Stimulated activated CD4-positive, alpha-beta T cell treated with anti-CD3 and anti-CD28 coated beads, Interleukin-4, amount 100 ng/mL, for 24 hours (primary cell): Measurements from ENCODE around the gene ARID2.

Experiments
- DNase-seq: peaks from one replicate; pipeline ENCODE4 v3.0.0-alpha.2; 2020

ARID2 gene

DNA sequence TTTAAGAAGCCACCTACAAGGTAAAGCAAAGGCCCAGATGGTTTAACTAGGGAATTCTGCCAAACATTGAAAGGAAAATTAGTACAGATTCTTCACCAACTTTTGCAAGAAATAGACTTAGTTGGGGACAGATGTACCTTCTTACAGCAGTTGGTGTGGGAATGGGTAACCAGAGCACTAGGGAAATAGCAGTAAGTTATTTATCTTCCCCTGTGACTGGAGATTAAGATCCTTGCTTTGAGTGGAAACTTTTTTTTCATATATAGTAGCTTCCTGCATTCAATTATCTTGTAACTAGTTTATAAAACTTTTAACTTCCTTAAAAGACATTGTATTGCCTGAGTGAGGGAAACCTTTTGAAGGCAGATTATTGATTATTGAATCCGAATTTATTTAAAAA, 44.2 kb downstream of the ARID2 start:
- DNase-seq: no peak

DNA sequence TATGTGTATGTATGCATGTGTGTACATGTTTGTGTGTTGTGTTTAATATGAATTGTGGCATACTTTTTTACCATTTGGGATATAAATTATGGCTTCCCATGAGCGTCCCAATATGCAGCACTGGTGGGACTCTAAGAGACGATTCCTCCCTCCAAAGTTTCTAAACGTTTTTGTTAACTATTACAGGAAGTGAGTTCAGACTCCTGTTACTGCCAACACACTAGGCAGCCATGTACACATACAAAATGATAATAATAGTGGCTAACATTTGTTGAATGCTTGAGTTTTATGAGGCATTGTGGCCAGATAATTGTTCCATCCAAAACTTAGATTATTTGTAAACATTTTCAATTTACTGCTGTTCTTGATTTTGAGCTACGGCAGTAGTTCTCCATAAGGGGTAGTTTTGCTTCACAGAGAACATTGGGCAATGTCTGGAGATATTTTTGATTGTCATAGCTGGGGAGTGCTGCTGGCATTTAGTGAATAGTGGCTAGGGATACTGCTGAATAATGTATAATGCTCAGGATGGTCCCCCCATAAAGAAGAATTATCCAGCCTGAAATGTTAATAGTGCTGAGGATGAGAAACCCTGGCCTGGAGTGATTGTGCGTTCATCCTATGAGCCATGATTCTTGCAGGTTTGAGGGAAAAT, 45.1 kb downstream of the ARID2 start:
- DNase-seq: no peak

DNA sequence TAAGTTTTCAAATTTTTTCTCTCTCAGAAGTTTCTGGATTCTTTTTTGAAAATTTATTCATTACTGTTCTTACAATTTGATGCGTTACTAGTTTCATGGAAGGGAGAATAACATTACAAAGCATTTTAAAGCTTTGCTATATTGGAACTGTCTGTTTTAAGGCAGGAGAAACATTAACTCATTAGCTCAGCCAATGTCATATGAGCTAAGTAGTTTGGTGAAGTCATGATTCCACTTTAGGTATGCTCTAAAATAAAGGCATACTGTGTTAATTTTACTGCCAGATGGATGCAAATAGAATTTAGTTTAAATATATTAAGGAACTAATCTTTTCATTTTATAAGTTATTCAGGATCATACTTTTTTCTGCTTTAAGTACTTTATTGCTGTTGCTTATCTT, 46.0 kb downstream of the ARID2 start:
- DNase-seq: no peak

DNA sequence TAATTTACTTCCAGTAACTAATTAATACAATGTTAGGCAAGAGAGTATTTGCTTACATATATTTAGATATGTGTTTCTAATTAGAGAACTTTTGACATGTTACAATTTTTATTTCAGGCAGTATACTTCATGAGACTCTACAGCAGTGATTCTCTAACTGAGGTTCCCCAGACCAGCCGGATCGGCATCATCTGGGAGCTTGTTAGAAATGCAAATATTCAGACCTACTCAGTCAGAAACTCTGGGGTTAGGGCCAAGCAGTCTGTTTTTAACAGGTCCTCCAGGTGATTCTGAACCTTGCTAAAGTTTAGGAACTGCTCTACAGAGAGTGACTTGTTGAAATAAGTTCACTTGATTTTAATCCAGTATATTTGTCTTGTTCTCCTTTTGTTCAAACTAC, 46.5 kb downstream of the ARID2 start:
- DNase-seq: no peak

DNA sequence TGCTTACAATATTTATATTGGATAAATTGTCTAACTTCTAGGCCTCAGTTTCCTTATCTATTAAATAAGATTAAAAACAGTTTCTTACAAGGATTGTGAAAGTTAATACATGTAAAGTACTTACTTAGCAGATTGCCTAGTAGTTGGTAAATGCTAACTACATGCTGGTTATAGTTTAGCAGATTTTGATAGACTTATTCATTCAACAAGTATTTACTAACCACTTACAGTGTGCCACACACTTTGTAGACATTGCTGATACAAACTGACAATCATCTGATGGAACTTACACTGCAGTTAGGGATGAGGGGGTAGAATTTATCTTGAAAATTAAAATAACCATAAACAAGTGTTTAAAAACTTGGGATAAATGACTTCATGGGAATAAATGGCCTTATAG, 50.4 kb downstream of the ARID2 start:
- no peak for DNase-seq

DNA sequence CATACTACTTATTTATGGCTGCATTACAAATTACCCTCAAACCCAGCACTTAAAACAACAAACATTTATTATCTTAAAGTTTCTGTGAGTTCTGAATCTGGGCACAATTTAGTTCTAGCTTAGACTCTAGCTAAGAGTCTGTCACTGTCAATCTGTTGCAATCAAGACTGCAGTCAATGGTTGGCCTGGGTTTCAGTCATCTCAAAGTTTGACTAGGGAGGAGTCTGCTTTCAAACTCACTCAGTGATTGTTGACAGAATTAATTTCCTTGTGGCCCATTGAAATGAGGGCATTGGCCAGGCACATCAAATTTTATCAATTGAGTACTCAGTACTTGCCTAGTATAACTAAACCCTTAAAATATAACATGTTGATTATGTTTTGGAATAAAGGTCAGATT, 51.6 kb downstream of the ARID2 start:
- no peak for DNase-seq

DNA sequence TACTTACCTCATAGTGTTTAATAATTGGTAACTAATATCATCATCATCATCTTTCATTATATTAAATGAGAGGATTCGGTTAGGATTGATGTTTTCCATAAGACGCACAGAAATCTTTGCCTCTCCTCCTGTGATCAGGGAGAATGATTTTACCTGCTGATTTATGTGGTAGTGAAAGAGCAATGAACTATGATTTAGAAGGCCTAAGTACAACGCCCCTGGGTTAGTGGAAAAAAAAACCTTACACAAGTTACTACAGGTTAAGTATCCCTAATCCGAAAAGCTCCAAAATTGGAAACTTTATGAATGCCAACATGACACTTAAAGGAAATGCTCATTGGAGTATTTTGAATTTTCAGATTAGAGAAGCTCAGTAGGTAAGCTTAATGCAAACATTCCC, 55.8 kb downstream of the ARID2 start:
- DNase-seq: no peak

DNA sequence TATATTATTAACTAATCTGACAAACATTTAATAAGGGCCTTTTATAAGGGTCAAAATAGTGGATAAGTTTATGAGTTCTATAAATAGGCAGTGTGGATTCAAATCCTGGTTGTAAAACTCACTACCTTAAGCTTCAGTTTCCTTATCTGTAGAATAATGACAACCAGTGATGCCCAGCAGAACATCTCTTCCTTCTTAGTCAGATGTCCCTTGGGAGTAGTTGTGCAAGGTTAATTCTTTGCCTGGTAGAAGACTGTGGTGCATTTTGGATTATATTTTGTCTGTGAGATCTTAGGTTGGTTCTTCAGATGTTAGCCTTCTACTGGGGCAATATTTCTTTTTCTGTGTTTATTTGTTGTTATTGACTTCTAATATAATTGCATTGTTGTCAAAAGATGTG, 59.5 kb downstream of the ARID2 start:
- DNase-seq: no peak

DNA sequence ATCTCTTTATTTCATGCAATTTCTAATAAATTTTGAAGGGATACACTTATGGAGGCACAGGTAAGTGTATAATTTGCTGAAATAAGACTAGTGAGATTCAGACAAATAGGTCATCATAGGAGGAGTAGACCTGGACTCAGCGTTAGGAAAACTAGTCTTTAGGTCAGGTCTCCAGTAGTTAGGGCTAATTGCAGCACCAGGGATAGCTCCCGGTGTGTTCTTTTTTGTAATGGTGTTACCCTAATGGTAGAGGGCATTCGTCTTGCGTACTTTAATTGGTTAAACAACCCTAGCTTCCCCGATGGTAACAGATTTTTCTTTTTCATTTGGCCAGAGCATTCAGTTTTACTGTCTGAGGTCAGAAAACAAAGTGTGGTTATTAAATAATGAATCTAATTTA, 64.9 kb downstream of the ARID2 start:
- no peak for DNase-seq

DNA sequence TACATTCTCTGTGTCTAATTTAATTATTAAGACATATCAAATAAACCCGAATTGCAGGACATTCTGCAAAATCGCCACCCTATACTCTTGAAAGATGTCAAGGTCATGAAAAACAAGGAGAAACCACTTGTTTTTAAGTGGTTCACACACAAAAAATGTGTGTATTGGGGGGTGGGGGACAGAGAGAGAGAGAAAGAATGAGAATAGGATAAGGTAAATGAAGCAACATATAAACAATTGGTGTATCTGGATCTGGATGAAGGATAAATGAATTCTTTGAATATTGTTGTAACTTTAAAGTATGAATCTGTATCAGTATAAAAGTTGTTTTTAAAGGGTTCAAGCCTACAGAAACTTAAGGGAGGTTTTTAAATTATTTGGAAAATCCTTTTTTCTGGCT, 72.1 kb downstream of the ARID2 start:
- no peak for DNase-seq

DNA sequence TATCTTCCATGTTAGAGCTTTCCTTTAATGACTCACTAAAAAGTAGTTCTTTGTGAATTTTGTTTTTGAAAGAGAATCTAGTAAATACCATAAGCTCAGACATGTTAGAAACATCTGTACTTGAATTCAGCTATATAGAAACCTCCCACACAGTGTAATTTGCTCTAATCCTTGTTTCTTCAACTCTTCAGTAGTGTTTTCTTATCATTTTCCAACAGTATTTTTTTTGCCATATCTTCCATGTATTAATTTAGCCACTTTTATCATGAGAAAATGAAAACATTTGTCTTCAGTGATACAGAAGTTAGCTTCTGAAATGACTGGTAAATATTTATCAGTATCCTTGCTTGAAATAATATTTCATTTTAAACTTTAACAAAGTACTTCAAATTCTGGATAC, 73.6 kb downstream of the ARID2 start:
- DNase-seq: no peak

DNA sequence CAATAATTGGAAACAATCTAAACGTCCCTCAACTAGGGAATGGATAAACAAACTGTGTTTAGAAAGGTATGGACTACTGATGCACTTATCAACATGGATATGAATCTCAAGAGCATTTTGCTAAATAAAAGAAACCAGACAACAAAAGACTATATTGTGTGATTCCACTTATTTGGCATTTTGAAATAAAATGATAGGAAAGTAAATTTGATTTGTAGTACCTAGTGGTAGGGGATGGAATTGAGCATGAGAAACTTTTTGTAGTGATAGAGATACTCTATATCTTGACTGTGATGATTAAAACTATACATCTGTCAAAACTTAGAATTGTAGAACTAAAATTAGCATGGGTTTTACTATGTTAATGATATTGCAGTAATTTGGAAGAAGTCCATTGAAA, 87.1 kb downstream of the ARID2 start:
- DNase-seq: no peak

DNA sequence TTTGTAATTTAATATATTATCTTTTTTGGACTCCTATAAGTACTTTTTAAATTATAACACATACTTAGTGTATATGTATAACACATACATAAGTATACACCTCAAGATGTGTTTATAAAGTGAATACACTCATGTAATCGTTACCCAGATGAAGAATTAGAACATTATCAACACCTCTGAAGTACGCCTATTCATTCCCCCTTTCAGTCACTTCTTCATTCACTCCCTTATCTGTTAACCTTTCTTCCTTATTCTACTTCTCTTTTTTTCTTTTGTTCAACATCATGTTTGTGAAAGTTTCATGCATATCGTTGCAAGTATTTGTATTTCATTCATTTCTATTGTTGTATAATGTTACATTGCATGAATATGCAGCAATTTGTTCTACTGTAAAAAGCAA, 98.5 kb downstream of the ARID2 start:
- DNase-seq: no peak

DNA sequence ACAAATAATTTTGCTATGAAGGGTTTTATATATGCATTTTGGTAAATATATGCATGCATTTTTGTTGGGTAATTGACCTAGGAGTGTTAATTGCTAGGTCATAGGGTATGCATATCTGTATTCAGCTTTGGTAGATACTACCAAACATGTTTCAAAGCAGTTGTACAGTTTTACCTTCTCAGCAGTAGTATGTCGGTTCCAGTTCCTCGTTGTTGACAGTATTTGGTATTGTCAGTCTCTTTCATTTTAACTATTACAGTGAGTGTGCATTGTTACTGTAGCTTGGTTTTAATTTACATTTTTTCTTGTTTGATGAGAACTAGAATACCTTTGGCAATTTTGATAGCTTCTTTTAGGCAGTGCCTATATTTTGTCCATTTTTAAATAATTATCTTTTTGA, 98.9 kb downstream of the ARID2 start:
- no peak for DNase-seq

DNA sequence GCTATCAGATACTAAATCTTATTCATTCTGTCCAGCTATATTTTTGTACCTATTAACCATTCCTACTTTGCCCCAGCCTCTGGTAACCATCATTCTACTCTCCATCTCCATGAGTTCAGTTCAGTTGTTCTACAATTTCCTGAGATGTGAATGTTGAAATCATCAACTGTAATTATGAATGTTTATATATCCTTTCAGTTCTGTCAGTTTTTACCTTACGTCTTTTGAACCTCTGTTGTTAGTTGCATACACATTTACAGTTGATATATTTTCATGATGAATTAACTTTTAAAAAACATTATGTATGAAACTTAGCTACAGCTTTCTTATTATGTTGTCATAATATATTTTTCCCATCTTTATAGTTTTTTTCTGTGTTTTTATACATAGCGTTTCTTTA, 102.1 kb downstream of the ARID2 start:
- DNase-seq: no peak

DNA sequence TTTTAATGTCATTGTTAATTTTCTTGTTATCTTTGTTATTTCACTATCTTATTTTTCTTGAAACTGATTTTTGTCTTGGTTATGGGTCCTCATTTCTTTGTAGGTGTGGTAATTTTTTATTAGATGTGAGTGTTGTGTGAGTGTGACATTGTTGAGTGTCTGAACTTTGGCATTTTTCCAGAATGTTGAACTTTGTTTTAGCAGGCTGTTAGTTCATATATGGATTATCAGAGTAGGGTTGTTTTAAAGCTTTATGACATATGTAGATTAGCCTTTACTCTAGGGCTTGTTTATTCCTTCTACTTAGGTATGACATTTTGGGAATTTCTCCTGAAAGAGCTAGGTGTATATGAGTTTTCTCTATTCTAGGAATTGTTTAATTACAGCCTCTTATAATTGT, 103.9 kb downstream of the ARID2 start:
- DNase-seq: no peak

DNA sequence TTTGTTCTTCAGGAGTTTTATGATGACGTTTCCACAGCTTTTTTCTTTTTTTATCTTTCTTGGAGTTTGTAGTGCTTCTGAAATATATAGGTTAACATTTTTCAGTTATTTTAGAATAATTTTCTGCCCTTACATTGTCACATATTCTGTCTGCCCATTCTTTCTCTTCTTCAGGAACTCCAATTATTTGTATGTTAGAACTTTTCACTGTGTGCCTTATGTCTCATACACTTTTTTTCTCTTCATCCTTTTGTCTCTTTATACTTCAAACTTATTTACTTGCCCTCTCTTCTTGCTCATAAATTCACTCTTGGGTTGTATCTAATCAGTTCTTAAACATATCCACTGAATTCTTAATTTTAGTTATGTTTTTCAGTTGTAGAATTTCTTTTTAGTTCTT, 105.3 kb downstream of the ARID2 start:
- no peak for DNase-seq

DNA sequence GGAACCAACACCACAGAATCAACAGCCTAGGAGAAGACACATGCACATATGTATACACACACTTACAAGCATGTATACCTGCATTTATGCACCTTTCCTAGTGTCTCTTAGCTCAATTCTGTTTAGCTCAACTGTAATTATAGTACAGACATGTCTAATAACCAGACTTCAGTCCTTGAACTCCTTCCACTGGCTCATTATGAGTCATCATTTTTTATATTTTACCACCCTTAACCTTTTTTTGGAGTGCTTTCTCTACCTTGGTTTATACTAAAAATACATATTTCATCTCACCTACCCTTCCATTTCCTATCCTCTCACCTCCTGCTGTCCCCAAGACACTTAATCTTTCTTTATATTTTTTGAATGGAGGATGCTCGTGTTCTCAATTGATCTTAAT, 110.4 kb downstream of the ARID2 start:
- DNase-seq: no peak

DNA sequence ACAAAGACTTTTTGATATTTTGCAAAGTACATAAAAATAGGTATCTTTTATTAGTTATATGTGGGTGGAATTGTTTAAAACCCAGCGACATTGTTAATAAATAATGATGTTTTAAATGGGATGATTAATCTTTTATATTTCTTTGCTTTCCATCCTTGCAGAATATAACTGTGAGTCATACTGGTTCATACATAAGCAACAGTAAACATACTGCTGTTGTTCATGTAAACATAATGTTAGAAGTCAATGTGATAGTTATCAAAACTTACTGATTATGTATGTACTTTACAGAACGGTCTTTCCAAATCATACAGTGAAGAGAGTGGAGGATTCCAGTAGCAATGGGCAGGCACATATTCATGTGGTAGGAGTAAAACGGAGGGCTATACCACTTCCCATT, 119.8 kb downstream of the ARID2 start:
- no peak for DNase-seq

DNA sequence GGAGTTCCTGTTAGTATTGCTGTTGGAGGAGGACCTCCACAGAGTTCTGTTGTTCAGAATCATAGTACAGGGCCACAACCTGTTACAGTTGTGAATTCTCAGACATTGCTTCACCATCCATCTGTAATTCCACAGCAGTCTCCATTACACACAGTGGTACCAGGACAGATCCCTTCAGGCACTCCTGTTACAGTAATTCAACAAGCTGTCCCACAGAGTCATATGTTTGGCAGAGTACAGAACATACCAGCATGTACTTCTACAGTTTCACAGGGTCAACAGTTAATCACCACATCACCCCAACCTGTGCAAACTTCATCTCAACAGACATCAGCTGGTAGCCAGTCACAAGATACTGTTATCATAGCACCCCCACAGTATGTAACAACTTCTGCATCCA, 120.8 kb downstream of the ARID2 start:
- no peak for DNase-seq

DNA sequence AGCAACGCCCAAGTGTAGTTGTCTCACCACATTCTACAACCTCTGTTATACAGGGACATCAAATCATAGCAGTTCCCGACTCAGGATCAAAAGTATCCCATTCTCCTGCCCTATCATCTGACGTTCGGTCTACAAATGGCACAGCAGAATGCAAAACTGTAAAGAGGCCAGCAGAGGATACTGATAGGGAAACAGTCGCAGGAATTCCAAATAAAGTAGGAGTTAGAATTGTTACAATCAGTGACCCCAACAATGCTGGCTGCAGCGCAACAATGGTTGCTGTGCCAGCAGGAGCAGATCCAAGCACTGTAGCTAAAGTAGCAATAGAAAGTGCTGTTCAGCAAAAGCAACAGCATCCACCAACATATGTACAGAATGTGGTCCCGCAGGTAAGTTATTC, 123.0 kb downstream of the ARID2 start:
- DNase-seq: no peak

DNA sequence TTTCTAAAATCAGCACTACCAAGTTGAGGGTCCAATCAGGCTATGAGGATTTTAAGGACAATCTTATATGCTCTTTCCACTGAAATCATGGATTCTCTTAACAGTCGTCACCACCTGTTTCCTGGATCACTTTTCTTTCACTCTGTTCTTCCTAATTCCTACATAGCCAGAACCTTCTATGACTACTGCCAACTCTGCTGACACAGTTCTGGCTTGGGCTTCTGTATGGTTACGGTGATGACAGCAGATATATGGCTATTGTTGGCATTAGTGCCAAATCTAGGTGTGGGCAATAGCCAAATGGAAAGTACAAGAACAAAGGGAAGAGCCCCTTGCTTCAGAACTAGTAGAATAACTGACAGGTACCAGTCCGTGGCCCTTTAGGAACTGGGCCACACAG, 124.0 kb downstream of the ARID2 start:
- no peak for DNase-seq

DNA sequence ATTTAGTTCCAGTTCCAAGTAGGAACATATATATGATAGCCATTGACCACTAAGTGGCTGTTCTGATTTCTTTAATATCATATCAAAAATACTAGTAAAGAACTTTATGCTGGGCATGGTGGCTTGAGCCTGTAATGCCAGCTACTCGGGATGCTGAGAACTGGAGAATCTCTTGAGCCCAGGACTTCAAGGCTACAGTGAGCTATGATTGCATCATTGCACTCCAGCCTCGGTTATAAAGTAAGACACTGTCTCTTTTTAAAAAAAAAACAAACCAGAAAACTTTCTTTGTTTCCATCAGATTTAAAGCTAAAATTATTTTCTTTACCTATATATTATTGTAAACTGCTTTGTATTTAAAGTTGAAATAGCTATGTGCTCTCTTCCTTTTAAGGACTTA, 133.8 kb downstream of the ARID2 start:
- DNase-seq: no peak

DNA sequence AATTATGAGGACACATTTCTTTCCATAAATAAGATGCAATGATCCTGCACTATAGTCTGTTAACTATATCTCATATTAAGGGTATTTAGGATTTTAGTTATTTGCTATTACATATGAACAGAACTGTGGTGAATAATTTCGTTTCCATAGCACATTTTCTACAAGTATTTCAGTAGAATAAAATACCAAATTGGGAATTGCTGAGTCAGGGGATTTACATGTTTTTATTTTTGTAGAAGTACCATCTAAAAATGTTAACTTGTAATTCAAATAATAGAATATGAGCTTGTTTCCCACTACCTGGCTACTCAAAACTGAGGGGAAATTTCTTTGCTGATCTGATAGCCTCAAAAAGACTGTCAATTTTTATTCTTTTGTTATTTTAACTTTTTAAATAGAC, 136.8 kb downstream of the ARID2 start:
- DNase-seq: no peak

DNA sequence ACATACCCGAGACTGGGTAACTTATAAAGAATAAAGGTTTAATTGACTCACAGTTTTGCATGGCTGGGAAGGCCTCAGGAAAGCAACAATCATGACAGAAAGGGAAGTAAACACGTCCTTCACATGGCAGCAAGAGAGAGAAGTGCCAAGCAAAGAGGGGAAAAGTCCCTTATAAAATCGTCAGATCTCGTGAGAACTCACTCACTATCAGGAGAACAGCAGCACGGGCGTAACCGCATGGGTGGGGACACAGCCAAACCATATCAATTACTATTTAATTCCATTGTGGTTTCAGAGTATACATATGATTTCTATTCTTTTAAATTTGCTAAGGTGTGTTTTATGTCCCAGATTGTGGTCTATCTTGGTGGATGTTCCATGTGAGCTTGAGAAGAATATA, 142.9 kb downstream of the ARID2 start:
- no peak for DNase-seq

DNA sequence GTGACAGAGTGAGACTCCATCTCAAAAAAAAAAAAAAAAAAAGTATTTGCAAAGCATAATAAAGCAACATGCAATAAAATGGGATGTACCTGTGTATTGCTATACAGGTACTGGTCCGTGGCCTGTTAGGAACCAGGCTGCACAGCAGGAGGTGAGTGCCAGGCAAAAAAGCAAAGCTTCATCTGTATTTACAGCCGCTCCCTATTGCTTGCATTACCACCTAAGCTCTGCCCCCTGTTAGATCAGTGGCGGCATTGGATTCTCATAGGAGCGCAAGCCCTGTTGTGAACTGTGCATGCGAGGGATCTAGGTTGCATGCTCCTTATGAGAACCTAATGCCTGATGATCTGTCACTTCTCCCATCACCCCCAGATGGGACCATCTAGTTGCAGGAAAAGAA, 147.6 kb downstream of the ARID2 start:
- DNase-seq: no peak
